Eye (tissue), 1 donor: ENCODE measurements around the gene PGPEP1.
A peak's percentile ranks its signal among the peaks of the same experiment; 100 is the strongest.

Experiments used
- DNase-seq: peaks from one replicate; pipeline ENCODE4 v3.0.0-alpha.2; 2015

PGPEP1 gene

DNA sequence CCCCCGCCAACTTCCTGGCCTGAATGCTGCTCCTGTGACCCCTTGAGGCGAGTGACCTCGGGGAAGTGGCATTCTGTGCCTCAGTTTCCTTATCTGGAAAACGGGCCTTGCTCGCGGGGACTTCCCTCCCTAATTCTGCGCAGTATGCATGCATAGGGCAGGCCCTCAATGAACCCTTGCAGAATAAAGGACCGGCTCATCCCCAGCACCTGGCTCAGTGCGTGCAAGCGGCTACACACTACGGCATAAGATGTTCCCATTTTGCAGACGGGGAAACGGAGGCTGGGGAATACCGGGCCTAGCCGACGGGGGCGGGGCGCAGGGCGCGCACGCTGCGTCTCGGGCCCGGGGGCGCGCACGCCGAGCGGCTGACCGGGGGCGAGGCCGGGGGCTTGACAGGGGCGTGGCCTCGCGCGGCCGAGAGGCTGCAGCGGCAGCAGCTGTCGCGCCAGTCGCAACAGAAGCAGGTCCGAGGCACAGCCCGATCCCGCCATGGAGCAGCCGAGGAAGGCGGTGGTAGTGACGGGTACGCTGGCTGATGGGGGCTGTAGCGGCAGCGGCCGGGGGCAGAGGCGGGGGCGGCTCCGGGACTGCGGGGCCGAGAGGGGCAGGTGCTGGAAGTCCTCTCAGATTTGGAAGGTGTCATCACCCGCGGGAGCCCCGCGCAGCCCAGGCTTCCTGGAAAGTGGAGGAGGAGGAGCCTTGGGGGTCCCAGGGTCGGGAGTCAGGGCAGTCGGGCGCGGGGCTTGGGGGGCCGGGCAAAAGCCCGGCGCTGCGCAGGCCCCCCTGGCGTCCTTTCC is at the start of gene PGPEP1:
Gene PGPEP1 (plus strand): TSS at position 409 of the 800 bp plus-strand sequence. CDS start 84 bp downstream, at position 493.
- DNase-seq: peak; percentile 87

GRCh38 chr19:18291019-18291524 is 49.3 kb upstream of the PGPEP1 start:
- no peak for DNase-seq

- peak; percentile 91 for DNase-seq
These were observed 48.6 kb upstream of the PGPEP1 start for GRCh38 chr19:18291590-18292461.

GRCh38 chr19:18292462-18292809 is 48.0 kb upstream of the PGPEP1 start:
- no peak for DNase-seq

DNA sequence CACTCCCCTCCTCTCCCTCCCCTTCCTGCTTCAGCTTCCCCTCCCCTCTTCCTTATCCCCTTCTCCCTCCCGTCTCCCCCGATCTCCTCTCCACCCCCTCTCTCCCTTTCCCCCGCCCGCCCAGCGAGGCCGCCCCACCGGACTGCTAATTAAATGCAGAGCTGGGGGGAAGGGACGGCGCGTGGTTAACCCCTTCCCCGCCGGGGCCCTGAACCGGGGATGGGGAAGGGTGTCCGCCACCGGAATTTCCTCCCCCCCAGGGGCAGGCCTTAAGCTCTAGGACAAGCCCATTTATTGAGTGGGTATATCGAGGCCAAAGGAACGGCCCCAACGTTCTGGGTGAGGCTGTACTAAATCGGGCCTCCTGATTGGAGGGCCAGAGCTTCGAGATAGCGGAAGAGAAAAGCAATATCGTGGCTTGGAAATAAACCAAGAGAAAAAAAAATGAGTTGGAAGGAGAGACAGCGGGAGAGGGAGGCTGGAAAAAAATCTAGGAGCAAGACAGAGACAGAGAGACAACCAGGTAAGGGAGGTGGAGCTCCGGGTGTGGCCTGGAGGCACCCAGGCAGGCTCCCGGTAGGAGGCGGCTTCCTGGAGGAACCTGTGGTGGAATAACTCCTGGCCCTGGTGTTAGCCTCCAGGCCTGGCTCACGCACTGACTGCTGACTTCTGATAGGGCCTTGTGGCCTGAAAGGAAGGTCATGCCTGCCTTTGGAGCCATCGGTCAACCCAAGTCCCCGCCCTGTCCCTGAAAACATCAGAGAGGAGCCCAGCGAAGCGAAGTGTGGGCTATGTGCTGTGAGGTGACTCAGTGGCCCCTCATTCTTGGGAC is 47.4 kb upstream of the PGPEP1 start:
- peak; percentile 93 for DNase-seq

DNA sequence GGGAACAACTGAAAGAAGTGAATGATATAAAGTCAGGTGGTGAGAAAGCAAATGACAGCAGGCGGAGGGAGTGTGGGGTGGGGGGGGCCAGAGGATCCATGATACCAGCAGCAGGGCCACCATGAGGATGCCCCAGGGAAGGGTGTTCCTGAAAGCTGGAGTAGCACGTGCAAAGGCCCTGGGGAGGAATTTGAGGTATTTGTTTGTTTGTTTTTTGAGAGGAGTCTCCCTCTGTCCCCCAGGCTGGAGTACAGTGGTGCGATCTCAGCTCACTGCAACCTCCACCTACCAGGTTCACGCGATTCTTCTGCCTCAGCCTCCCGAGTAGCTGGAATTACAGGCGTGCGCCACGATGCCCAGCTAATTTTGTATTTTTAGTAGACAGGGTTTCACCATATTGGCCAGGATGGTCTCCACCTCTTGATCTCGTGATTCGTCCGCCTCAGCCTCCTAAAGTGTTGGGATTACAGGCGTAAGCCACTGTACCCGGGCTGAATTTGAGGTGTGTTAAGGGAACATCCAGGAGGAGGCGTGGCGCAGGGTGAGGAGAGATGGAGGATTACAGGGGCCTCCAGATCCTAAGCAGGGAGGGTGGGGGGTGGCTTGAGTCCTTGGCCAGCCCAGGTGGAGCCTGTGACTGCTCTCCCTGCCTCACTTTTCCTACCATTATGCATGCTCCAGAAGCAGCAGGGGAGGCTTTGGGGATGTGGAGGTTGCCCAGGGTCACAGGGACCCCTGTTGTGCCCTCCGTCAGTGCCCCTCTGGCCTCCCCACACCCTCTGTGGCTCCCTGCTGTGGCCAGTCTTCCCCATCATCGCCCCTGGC is 46.5 kb upstream of the PGPEP1 start:
- peak; percentile 41 for DNase-seq

GRCh38 chr19:18294467-18294864 is 45.9 kb upstream of the PGPEP1 start:
- DNase-seq: peak; percentile 74

DNA sequence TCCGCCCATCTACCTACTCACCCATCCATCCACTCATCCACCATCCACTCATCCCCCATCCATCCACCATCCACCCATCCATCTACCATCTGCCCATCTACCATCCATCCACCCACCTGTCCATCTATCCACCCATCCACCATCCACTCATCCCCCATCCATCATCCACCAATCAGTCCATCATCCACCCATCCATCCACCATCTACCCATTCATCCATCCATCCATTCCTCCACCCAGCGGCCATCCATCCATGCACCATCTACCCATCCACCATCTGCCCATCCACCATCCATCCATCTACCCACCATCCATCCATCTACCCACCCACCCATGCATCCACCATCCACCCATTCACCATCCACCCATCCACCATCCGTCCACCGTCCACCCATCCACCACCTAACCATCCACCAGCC is 45.4 kb upstream of the PGPEP1 start:
- no peak for DNase-seq

DNA sequence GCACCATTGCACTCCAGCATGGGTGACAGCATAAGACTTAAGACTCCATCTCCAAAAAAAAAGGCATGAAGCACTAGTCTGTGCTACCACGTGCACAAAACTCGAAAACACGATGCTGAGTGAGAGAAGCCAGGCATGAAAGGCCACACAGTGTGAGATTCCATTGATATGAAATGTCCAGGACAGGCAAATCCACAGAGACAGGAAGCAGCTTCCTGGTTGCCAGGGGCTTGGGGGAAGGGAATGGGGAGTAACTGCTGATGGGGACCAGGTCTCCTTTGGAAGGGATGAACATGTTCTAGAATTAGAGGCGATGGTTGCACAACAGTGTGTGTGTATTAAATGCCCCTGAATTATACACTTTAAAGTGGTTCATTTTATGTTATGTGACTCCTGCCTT is 43.1 kb upstream of the PGPEP1 start:
- no peak for DNase-seq

- no peak for DNase-seq
These were observed 41.8 kb upstream of the PGPEP1 start for GRCh38 chr19:18298601-18299000.

DNA sequence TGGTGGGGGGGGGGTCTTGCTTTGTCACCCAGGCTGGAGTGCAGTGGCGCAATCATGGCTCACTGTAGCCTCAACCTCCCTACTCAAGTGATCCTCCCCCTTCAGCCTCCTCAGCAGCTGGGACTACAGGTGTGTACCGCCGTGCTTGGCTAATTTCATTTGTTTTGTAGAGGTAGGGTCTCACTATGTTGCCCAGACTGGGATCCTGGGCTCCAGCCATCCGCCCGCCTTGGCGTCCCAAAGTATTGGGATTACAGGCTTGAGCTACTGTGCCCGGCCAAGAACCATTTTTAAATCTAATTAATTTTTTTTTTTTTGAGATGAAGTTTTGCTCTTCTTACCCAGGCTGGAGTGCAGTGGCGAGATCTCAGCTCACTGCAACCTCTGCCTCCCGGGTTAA is 40.7 kb upstream of the PGPEP1 start:
- DNase-seq: no peak

DNA sequence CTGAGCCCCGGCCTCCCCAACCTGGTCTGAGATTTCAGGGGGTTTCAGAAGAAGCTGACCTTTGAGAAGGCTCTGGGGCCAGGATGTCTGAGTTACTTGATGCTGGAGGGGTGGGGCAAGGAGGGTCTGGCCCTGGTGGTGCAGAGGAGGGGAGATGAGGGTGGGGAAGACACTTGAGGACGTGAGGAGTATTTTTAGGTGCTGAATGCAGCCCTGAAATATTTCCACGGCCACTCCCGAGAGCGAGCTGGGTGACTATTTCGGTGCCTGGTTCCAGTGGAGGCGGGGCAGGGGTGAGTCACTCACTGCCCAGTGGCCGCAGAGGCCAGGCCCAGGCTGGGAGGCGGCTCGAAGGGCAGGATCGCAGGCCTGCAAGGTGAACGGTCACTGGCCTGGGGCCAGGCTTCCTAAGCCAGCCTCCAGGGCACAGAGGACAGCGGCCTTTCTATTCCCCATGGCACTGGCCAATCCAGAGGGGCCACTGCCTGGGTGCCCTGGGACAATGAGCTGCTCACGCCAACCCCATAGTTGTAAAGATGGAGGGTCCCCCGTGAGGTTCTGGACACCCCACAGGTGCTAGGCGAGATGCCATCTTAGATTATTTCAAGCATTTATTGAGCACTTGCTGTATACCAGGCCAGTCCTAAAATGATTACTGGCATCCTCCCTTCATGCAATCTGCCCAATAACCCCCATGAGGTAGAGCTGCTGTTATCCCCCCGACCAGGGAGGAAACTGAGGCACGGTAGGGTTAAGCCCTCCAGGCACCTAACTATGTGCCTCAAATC is 39.3 kb upstream of the PGPEP1 start:
- no peak for DNase-seq

- no peak for DNase-seq
These were observed 38.7 kb upstream of the PGPEP1 start for GRCh38 chr19:18301718-18302111.

GRCh38 chr19:18304208-18304457 is 36.3 kb upstream of the PGPEP1 start:
- DNase-seq: no peak

GRCh38 chr19:18304458-18305310 is 35.7 kb upstream of the PGPEP1 start:
- peak; percentile 85 for DNase-seq

GRCh38 chr19:18306209-18306887 is 34.0 kb upstream of the PGPEP1 start:
- no peak for DNase-seq

- peak; percentile 45 for DNase-seq
These were observed 33.5 kb upstream of the PGPEP1 start for GRCh38 chr19:18306888-18307260.

GRCh38 chr19:18307271-18307681 is 33.1 kb upstream of the PGPEP1 start:
- DNase-seq: no peak

- DNase-seq: no peak
These were observed 32.1 kb upstream of the PGPEP1 start for GRCh38 chr19:18308051-18308947.
